Neuronal stem cell (in vitro differentiated cells): ENCODE measurements around the gene ELOVL7.

Source experiments
- DNase-seq: peaks from one replicate; pipeline ENCODE4 v3.0.0-alpha.2; 2013; ENCODE audit warnings: low spot score
- H2AFZ ChIP-seq: one replicate; pipeline ENCODE4 v1.6.1; 2013; ENCODE audit warnings: mild to moderate bottlenecking, low read length, inconsistent platforms
- H2AK5ac ChIP-seq: 2 replicates; pipeline ENCODE4 v1.6.1; 2013; ENCODE audit warnings: low read depth, mild to moderate bottlenecking, inconsistent platforms, low read length, moderate library complexity, mixed read lengths
- H2BK120ac ChIP-seq: 2 replicates; pipeline ENCODE4 v1.6.1; 2013; ENCODE audit warnings: low read depth, mild to moderate bottlenecking, inconsistent platforms, low read length, moderate library complexity, mixed read lengths
- H2BK12ac ChIP-seq: one replicate; pipeline ENCODE4 v1.6.1; 2013; ENCODE audit warnings: low read length, inconsistent platforms
- H2BK15ac ChIP-seq: 2 replicates; pipeline ENCODE4 v1.6.1; 2013; ENCODE audit warnings: mild to moderate bottlenecking, low read length, inconsistent platforms, mixed read lengths
- H2BK5ac ChIP-seq: one replicate; pipeline ENCODE4 v1.6.1; 2013; ENCODE audit warnings: inconsistent platforms, mild to moderate bottlenecking, low read length, moderate library complexity
- H3K14ac ChIP-seq: one replicate; pipeline ENCODE4 v1.6.1; 2013; ENCODE audit warnings: low read length, inconsistent platforms
- H3K18ac ChIP-seq: 2 replicates; pipeline ENCODE4 v1.6.1; 2013; ENCODE audit warnings: low read length, inconsistent platforms
- H3K23ac ChIP-seq: 2 replicates; pipeline ENCODE4 v1.6.1; 2013; ENCODE audit warnings: low read depth, mild to moderate bottlenecking, mixed read lengths, low read length, inconsistent platforms; ENCODE audit not compliant: poor library complexity
- H3K27ac ChIP-seq: replicated peaks from 3 replicates; pipeline ENCODE4 v1.5.1; 2013; ENCODE audit warnings: low read length, inconsistent platforms
- H3K27me3 ChIP-seq, 3 experiments: 2 replicates each; pipeline ENCODE4 v1.6.1; 2013; ENCODE audit warnings: low read length in 3 of 3, mild to moderate bottlenecking in 2 of 3, inconsistent platforms in 1 of 3, low read depth in 1 of 3, mixed read lengths in 1 of 3, moderate library complexity in 1 of 3; ENCODE audit not compliant: control insufficient read depth in 3 of 3, insufficient read depth in 3 of 3
- H3K36me3 ChIP-seq, 2 donors: replicated peaks in 1 of 2; 2 replicates each; pipeline ENCODE4 v1.6.1; 2013; ENCODE audit warnings: low read length in 2 of 2; ENCODE audit not compliant: control insufficient read depth in 2 of 2, insufficient read depth in 2 of 2
- H3K4ac ChIP-seq: 2 replicates; pipeline ENCODE4 v1.6.1; 2013; ENCODE audit warnings: inconsistent platforms, mild to moderate bottlenecking, low read length, moderate library complexity
- H3K4me1 ChIP-seq, 2 donors: 1 replicate in 1 of 2; 2 replicates in 1 of 2; pipeline ENCODE4 v1.6.1; 2013; ENCODE audit warnings: low read length in 2 of 2, low read depth in 1 of 2; ENCODE audit not compliant: control insufficient read depth in 2 of 2, insufficient read depth in 1 of 2
- H3K4me2 ChIP-seq: one replicate; pipeline ENCODE4 v1.6.1; 2013; ENCODE audit warnings: mild to moderate bottlenecking, low read length, inconsistent platforms; ENCODE audit not compliant: insufficient read depth, poor library complexity, severe bottlenecking
- H3K4me3 ChIP-seq, 2 donors: 2 replicates each; pipeline ENCODE4 v1.5.1; 2013; ENCODE audit warnings: low read length in 2 of 2, mild to moderate bottlenecking in 2 of 2, inconsistent platforms in 1 of 2, moderate library complexity in 1 of 2
- H3K79me1 ChIP-seq: one replicate; pipeline ENCODE4 v1.6.1; 2013; ENCODE audit warnings: low read depth, mild to moderate bottlenecking, inconsistent platforms, low read length, moderate library complexity
- H3K9ac ChIP-seq: one replicate; pipeline ENCODE4 v1.6.1; 2013; ENCODE audit warnings: mild to moderate bottlenecking, low read depth, low read length, inconsistent platforms; ENCODE audit not compliant: poor library complexity
- H3K9me3 ChIP-seq, 2 donors: replicated peaks in 1 of 2; 2 replicates each; pipeline versions ENCODE3 to v1.6.1; 2013; ENCODE audit warnings: low read length in 2 of 2, mild to moderate bottlenecking in 2 of 2, inconsistent platforms in 1 of 2, low read depth in 1 of 2, mixed read lengths in 1 of 2, moderate library complexity in 1 of 2; ENCODE audit not compliant: control insufficient read depth in 2 of 2, insufficient read depth in 1 of 2
- H4K8ac ChIP-seq: one replicate; pipeline ENCODE4 v1.6.1; 2013; ENCODE audit warnings: low read depth, mild to moderate bottlenecking, inconsistent platforms, low read length, moderate library complexity
- H4K91ac ChIP-seq: one replicate; pipeline ENCODE4 v1.6.1; 2013; ENCODE audit warnings: low read length, low read depth, mild to moderate bottlenecking, inconsistent platforms; ENCODE audit not compliant: poor library complexity
- WGBS, 2 donors: extraction: QIAGEN DNeasy Blood & Tissue Kit; methylation state at CpG; one replicate each; pipeline ENCODE4 v1.1.7; 2013; ENCODE audit warnings: missing lambda C conversion rate in 2 of 2, mixed read lengths in 1 of 2; ENCODE audit not compliant: insufficient read length in 2 of 2, insufficient replicate concordance in 1 of 2; ENCODE audit errors: extremely low coverage in 2 of 2; 5-methylcytosine and 5-hydroxymethylcytosine counted together

The ELOVL7 gene

DNA sequence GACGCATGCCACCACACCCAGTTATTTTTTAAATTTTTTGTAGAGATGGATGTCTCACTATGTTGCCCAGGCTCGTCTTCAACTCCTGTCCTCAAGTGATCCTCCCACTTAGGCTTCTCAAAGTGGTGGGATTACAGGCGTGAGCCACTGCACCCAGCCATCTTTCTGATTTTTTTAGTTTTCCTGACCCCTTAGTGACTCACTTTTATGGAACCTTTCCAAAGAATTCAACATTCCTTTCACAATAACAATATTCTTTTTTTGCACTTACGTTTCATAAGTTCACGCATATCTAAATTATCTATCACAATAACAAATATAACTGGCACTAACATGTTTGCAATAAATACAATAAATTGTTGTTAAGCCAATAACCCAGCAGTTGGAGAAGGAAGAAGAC, 8.5 kb downstream of the ELOVL7 start:
- Histone ChIP-seq H4K8ac (no peak overlapping the region), H3K14ac (no peak overlapping the region), H3K4me3 (no peak overlapping the region), H3K4ac (no peak overlapping the region), H2AK5ac (no peak overlapping the region), H3K27me3 (peaks cover 0 to 29% (median 0%) of the 10 kb centered on the region in 3 experiments), H2BK120ac (no peak overlapping the region), H4K91ac (no peak overlapping the region), H3K18ac (no peak overlapping the region), H3K36me3 (no peaks in the 10 kb centered on the region), H2BK5ac (no peak overlapping the region), H3K4me2 (no peak overlapping the region), H3K79me1 (no peaks in the 10 kb centered on the region), H3K27ac (no peak overlapping the region), H2BK15ac (no peak overlapping the region), H3K9me3 (no peaks in the 10 kb centered on the region), H3K23ac (no peak overlapping the region), H2BK12ac (no peak overlapping the region), H3K4me1 (peaks cover 0 to 2% of the 10 kb centered on the region in 2 donors), H3K9ac (no peak overlapping the region), H2AFZ (no peak overlapping the region)
- no peak for DNase-seq
- 100% methylated on average over 2 of the region's 5 CpGs for WGBS, 2 donors

DNA sequence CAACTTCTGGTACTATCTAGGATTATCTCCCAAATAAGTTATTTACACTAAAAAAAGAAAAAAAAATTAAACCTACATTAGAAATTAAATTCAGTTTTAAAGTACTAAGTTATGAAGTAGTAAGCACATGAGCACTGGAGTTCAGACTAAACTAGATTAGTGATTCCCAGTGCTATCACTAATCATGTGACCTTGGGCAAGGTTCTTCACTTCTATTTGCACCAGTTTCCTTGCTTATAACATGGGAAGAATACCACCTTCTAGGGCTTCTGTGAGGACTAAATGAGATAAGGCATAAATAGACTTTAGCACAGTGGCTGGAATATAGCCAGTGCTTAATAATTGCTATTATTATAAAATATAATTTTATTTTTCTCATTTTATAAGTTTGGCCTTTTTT, 10.5 kb downstream of the ELOVL7 start:
- Histone ChIP-seq H3K79me1 (no peaks in the 10 kb centered on the region), H2BK15ac (no peak overlapping the region), H2BK120ac (no peak overlapping the region), H4K91ac (no peak overlapping the region), H3K14ac (no peak overlapping the region), H2AK5ac (no peak overlapping the region), H3K4me1 (peaks cover 0 to 2% of the 10 kb centered on the region in 2 donors), H3K9me3 (no peaks in the 10 kb centered on the region), H2AFZ (no peak overlapping the region), H3K23ac (no peak overlapping the region), H3K27me3 (peaks cover 0 to 15% (median 0%) of the 10 kb centered on the region in 3 experiments), H3K4ac (no peak overlapping the region), H3K18ac (no peak overlapping the region), H3K4me2 (no peak overlapping the region), H2BK5ac (no peak overlapping the region), H3K27ac (no peak overlapping the region), H3K36me3 (no peaks in the 10 kb centered on the region), H3K9ac (no peak overlapping the region), H4K8ac (no peak overlapping the region), H2BK12ac (no peak overlapping the region), H3K4me3 (no peak overlapping the region)
- no peak for DNase-seq

DNA sequence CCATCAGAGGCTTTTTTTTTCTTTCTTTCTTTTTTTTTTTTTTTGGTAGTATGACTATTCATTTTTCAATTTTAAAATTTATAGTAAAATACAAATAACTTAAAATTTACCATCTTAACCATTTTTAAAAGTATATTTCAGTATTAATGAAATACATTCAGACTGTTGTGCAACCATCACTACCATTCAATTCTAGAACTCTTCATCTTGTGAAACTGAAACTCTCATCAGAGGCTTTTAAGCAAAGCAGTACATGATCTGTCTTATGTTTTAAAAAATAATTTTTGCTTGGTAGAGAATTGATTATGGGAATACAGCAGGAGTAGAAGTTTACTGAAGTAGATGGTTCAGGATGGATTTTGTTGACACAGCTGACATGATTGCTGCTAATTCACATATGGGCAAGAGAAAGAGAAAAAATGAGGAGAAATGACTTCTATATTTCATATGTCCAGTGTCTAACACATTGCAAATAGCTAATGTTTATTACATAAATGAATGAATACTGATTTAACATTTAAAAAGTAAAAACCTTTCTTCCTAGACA, 13.4 kb downstream of the ELOVL7 start:
- Histone ChIP-seq H2BK12ac (no peak overlapping the region), H2BK15ac (no peak overlapping the region), H2AK5ac (no peak overlapping the region)

DNA sequence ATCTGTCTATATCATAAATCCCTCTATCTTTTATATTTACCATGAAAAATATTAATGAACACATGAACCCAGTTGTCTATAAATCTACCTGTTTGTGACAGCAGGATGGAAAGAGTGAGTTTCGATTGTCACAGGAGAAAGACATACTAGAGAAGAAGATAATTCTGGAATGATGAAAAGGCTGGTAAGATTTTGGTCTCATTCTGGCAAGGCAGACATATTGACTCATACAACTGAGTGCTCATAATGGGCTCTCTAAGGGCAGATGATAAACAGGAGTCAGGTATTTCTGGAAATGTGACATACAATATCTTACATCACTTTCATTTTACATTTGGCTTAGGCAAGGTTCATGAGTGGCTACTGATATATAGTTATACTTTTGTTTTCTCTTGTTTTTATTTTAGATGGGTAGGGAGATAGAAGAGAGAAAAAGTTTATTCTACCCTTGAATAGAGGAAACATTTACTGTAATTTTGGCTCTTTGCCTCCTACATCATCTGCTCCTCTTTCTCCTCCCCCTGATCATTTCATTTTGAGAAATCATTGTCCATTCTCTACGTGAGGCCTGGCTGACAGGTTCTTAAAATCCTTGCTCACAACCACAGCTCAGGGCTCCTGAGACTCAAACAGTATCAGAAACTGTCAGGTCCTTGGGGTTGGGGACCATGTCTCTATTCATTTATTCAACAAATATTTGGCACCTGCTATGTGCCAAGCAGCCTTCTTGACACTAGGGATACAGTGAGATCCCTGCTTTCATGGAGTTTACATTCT, 14.4 kb downstream of the ELOVL7 start:
- Histone ChIP-seq H3K27ac (no peak overlapping the region), H2BK120ac (no peak overlapping the region), H3K4me1 (no peaks in the 10 kb centered on the region), H3K9me3 (no peaks in the 10 kb centered on the region), H3K4me3 (no peak overlapping the region), H2AFZ (no peak overlapping the region), H3K4ac (no peak overlapping the region), H3K4me2 (no peak overlapping the region), H4K91ac (no peak overlapping the region), H2BK15ac (no peak overlapping the region), H2BK12ac (no peak overlapping the region), H4K8ac (no peak overlapping the region), H3K14ac (no peak overlapping the region), H3K9ac (no peak overlapping the region), H3K27me3 (peaks cover 0 to 10% (median 0%) of the 10 kb centered on the region in 3 experiments), H3K23ac (no peak overlapping the region), H3K18ac (no peak overlapping the region), H3K36me3 (no peaks in the 10 kb centered on the region), H2BK5ac (no peak overlapping the region), H2AK5ac (no peak overlapping the region), H3K79me1 (no peaks in the 10 kb centered on the region)
- no CpG with 5 or more reads among the region's 2 CpGs for WGBS, 2 donors
- DNase-seq: no peak

More for the DNA sequence above, 13.4 kb downstream of the ELOVL7 start:
- no peak overlapping the region for H3K18ac ChIP-seq
- no peaks in the 10 kb centered on the region for H3K79me1 ChIP-seq
- no peak overlapping the region for H3K4me3 ChIP-seq
- H4K8ac ChIP-seq: no peak overlapping the region
- H2BK5ac ChIP-seq: no peak overlapping the region
- no peaks in the 10 kb centered on the region for H3K9me3 ChIP-seq
- H3K23ac ChIP-seq: no peak overlapping the region
- no peak for DNase-seq
- no peak overlapping the region for H3K9ac ChIP-seq
- no peak overlapping the region for H3K27ac ChIP-seq
- H4K91ac ChIP-seq: no peak overlapping the region
- no peak overlapping the region for H3K4ac ChIP-seq
- no peaks in the 10 kb centered on the region for H3K4me1 ChIP-seq
- no peak overlapping the region for H2BK120ac ChIP-seq
- no peaks in the 10 kb centered on the region for H3K36me3 ChIP-seq
- no peak overlapping the region for H2AFZ ChIP-seq
- no peak overlapping the region for H3K4me2 ChIP-seq
- H3K14ac ChIP-seq: no peak overlapping the region
- peaks cover 0 to 6% (median 0%) of the 10 kb centered on the region in 3 experiments for H3K27me3 ChIP-seq
